Neutrophil (primary cell): ENCODE measurements around the gene MTMR10.

Experiments used
- H3K27ac ChIP-seq: fragments of 200-600 bp; sonication (generic); 2 replicates; pipeline ENCODE4 v1.5.1; 2016; ENCODE audit warnings: mild to moderate bottlenecking, moderate library complexity
- H3K27me3 ChIP-seq: fragments of 200-600 bp; sonication (generic); 2 replicates; pipeline ENCODE4 v1.6.0; 2016; ENCODE audit warnings: mild to moderate bottlenecking
- H3K36me3 ChIP-seq: fragments of 200-600 bp; sonication (generic); 2 replicates; pipeline ENCODE4 v1.5.1; 2017
- H3K4me1 ChIP-seq, 2 experiments: fragments of 200-600 bp in 1 of 2; sonication (generic) in 1 of 2; 1 replicate in 1 of 2; 2 replicates in 1 of 2; pipeline versions ENCODE4 v1.5.1 to v1.6.1; 2013 to 2016; ENCODE audit warnings: low read depth in 1 of 2, low read length in 1 of 2, mild to moderate bottlenecking in 1 of 2, moderate library complexity in 1 of 2; ENCODE audit not compliant: control insufficient read depth in 1 of 2, insufficient read depth in 1 of 2
- H3K4me3 ChIP-seq, 2 experiments: fragments of 200-600 bp in 1 of 2; sonication (generic) in 1 of 2; 1 replicate in 1 of 2; 2 replicates in 1 of 2; pipeline ENCODE4 v1.5.1; 2013 to 2016; ENCODE audit warnings: low read depth in 1 of 2, low read length in 1 of 2, mild to moderate bottlenecking in 1 of 2, moderate library complexity in 1 of 2
- H3K9me3 ChIP-seq: fragments of 200-600 bp; sonication (generic); 2 replicates; pipeline ENCODE4 v1.5.1; 2016
- TF ChIP-seq, protein P1 (sequence below): fragments of 200-600 bp; sonication (generic); IDR thresholded peaks from 2 replicates; pipeline ENCODE4 v1.5.1; 2016; ENCODE audit warnings: antibody characterized with exemption

MTMR10 gene

DNA sequence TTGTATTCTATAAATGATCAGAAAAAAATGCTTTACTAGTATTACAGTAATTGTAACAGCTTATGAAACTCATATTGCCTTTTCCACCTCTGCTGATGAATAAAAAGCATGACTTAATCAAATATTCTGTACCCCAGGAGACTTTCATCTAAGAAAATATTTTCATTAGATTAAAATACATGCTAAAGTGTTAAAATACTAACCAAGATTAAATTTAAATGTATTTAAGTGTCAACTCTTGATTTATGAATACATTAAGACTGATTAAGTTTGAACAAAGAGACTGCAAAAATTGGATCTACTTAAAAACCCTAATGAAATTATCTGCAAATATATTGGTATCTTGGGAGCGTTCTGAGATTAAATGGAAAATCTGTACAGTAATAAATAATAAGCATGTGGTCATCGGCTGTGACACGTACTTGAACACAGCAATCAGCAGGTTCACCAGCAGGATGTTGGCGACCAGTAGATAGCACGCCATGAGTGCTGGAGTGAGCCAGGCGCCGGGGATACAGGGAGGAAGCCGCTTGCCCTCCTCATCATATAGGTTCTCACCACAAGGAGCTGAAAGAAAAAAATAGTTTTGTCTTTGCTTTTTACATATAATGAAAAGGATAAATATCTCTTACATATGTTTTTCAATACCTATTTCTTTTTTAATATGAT is 36.6 kb upstream of the MTMR10 start:
- Histone ChIP-seq H3K4me1 (no peaks in the 10 kb centered on the region), H3K27ac (no peak overlapping the region), H3K4me3 (no peak overlapping the region), H3K27me3 (peaks cover 34% of the 10 kb centered on the region), H3K36me3 (no peaks in the 10 kb centered on the region), H3K9me3 (no peaks in the 10 kb centered on the region)
- TF ChIP-seq, protein P1, sequence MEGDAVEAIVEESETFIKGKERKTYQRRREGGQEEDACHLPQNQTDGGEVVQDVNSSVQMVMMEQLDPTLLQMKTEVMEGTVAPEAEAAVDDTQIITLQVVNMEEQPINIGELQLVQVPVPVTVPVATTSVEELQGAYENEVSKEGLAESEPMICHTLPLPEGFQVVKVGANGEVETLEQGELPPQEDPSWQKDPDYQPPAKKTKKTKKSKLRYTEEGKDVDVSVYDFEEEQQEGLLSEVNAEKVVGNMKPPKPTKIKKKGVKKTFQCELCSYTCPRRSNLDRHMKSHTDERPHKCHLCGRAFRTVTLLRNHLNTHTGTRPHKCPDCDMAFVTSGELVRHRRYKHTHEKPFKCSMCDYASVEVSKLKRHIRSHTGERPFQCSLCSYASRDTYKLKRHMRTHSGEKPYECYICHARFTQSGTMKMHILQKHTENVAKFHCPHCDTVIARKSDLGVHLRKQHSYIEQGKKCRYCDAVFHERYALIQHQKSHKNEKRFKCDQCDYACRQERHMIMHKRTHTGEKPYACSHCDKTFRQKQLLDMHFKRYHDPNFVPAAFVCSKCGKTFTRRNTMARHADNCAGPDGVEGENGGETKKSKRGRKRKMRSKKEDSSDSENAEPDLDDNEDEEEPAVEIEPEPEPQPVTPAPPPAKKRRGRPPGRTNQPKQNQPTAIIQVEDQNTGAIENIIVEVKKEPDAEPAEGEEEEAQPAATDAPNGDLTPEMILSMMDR: no peak

DNA sequence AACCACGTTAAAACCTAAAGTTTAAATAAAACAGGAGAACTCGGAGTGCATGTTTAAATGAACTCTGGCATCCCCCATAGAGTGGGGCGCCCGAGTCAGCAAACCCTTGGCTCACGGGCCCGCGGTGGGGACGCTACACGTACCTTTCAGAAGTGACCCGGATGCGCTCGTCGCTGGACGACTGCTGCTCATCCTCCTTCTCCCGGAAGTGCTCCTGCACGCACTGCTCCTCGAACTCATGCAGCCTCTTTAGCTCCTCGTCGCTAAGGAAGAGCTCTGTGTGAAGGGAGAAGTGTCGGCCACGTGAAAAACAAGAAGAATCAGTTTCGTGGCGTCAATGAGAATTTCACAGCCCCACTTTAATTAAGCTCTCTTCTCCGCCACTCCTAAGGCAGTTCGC is 34.6 kb upstream of the MTMR10 start:
- TF ChIP-seq, protein P1: no peak
- Histone ChIP-seq H3K36me3 (no peaks in the 10 kb centered on the region), H3K27me3 (peaks cover 34% of the 10 kb centered on the region), H3K9me3 (no peaks in the 10 kb centered on the region), H3K27ac (no peak overlapping the region), H3K4me3 (no peak overlapping the region), H3K4me1 (no peaks in the 10 kb centered on the region)

DNA sequence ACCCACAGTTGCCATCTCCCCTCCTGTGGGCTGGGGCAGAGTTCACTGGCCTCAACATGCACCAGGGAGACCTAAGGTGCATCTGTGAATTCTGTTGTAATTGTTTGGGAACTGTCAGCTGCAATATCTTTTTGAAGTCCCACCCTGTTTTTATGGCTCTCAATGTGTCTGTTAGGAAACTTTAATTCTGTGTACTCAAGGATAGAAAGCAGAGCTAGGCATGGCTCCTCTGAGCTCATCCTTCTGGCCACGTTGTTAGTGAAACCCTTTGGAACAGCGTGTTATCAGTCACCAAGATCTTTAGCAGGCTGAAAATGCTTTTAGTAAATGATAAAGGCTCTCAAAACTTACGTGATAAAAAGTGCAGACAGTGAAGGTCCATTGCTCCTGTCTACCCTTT is 33.6 kb upstream of the MTMR10 start:
- Histone ChIP-seq H3K4me1 (no peaks in the 10 kb centered on the region), H3K27ac (no peak overlapping the region), H3K36me3 (no peaks in the 10 kb centered on the region), H3K27me3 (peaks cover 33% of the 10 kb centered on the region), H3K4me3 (no peak overlapping the region), H3K9me3 (no peaks in the 10 kb centered on the region)
- TF ChIP-seq, protein P1: no peak

DNA sequence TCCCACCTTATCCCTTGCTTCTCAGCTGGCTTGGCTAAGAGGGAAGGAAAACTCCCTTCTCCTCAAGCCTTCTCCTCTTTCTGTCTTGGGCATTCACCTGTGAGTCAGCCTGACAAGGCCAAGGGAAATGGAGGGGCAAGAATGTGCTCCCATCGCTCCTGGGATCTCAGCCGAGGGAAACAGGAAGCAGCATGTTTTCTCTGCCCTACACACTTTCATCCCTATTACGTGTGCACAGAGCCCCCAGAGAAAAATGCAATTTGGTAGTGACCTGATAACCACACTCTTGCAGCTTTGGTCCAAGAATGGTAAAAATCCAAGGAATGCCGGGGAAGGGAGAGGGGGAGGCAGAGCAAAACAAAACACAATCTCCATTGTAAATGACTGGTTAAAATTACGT is 32.9 kb upstream of the MTMR10 start:
- Histone ChIP-seq H3K9me3 (no peaks in the 10 kb centered on the region), H3K4me3 (no peak overlapping the region), H3K36me3 (no peaks in the 10 kb centered on the region), H3K27ac (no peak overlapping the region), H3K4me1 (no peaks in the 10 kb centered on the region), H3K27me3 (peaks cover 27% of the 10 kb centered on the region)
- TF ChIP-seq, protein P1: no peak

DNA sequence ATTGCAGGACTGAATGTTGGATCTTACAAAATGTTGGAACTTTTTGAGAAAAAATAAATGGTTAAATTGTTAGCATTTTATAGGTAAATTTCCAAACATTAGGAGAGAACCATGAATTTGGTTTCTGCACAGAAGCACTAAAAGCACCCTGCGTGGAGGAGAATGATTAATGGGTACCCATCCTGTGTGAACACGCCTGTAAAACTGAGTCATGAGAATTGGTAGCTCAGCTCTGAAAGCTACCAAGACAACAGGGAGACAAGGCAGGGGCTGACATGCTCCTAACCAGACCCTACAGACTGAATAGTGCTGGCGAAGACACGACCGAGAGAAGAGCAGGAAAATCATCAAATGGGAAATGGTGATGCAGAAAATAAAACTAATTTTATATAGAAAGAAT is 32.4 kb upstream of the MTMR10 start:
- no peaks in the 10 kb centered on the region for H3K4me1 ChIP-seq
- H3K27ac ChIP-seq: no peak overlapping the region
- TF ChIP-seq, protein P1: no peak

More for the DNA sequence above, 32.4 kb upstream of the MTMR10 start:
- Histone ChIP-seq H3K27me3 (peaks cover 22% of the 10 kb centered on the region), H3K36me3 (no peaks in the 10 kb centered on the region), H3K4me3 (no peak overlapping the region), H3K9me3 (no peaks in the 10 kb centered on the region)
